ENCODE data around the gene UGT1A5. TPM values are rescaled to one million over a fixed set of nuclear protein-coding genes. Genes with fewer than 3 reads are reported as not detected.

UGT1A5 gene
- total and polyA plus RNA-seq, 2 experiments from 2014 or later, result not detected

GRCh38 chr2:233814056-233814835 lies 101.5 kb downstream of the UGT1A5 start:
- peaks cover 6% of the 10 kb centered on the region for H3K9me2 ChIP-seq (ENCODE audit: insufficient read depth)
- H3K4me3 ChIP-seq, result no peak overlapping the region
- H3K27ac ChIP-seq (ENCODE audit: low read depth), result no peak overlapping the region
- H3K4me1 ChIP-seq (ENCODE audit: insufficient read depth), result no peaks in the 10 kb centered on the region
- H3F3A ChIP-seq (replicated peaks; ENCODE audit: low read depth), result no peaks in the 10 kb centered on the region
- no peak overlapping the region for H3K4me2 ChIP-seq
- H3K27me3 ChIP-seq (ENCODE audit: insufficient read depth), result no peaks in the 10 kb centered on the region
- TF ChIP-seq ETS1 (IDR thresholded peaks at IDR 0.05) (0 out of 2 replicates have a peak, but pooled peaks have one; percentile 35), NANOG (IDR thresholded peaks at IDR 0.05; ENCODE audit: borderline replicate concordance) (no peak)
- H2AFZ ChIP-seq, result no peak overlapping the region
- H3K4me3 Mint-ChIP-seq, result no peak overlapping the region
- H3K27ac Mint-ChIP-seq, result no peak overlapping the region
- H3K27me3 Mint-ChIP-seq (ENCODE audit: insufficient read depth, low read depth, poor library complexity), result peaks cover 9% of the 10 kb centered on the region
- no peaks in the 10 kb centered on the region for H4K20me1 ChIP-seq (replicated peaks; ENCODE audit: insufficient read depth)
- no peaks in the 10 kb centered on the region for H3K36me3 Mint-ChIP-seq (ENCODE audit: low read depth)
- no peaks in the 10 kb centered on the region for H3K36me3 ChIP-seq (ENCODE audit: insufficient read depth)
- no peaks in the 10 kb centered on the region for H3K79me2 ChIP-seq (replicated peaks; ENCODE audit: insufficient read depth)
- H3K9me3 Mint-ChIP-seq, result peaks cover 5% of the 10 kb centered on the region; the same call in 2 of the 3 replicates
- H3K4me1 Mint-ChIP-seq, result no peaks in the 10 kb centered on the region
- peak; percentile 60 for DNase-seq (ENCODE audit: low spot score)
- ATAC-seq, result peak; percentile 88

GRCh38 chr2:233815861-233816260 lies 103.2 kb downstream of the UGT1A5 start:
- no peaks in the 10 kb centered on the region for H3K27me3 ChIP-seq (ENCODE audit: insufficient read depth)
- H3K4me3 Mint-ChIP-seq, result no peak overlapping the region
- H3F3A ChIP-seq (replicated peaks; ENCODE audit: low read depth), result no peaks in the 10 kb centered on the region
- TF ChIP-seq ZNF331 (CRISPR knock-in tag; IDR thresholded peaks at IDR 0.05; ENCODE audit: low read depth), result no peak
- no peak for TF ChIP-seq EZH2phosphoT487 (IDR thresholded peaks at IDR 0.05; ENCODE audit: unreplicated experiment)
- TF ChIP-seq, protein P1, sequence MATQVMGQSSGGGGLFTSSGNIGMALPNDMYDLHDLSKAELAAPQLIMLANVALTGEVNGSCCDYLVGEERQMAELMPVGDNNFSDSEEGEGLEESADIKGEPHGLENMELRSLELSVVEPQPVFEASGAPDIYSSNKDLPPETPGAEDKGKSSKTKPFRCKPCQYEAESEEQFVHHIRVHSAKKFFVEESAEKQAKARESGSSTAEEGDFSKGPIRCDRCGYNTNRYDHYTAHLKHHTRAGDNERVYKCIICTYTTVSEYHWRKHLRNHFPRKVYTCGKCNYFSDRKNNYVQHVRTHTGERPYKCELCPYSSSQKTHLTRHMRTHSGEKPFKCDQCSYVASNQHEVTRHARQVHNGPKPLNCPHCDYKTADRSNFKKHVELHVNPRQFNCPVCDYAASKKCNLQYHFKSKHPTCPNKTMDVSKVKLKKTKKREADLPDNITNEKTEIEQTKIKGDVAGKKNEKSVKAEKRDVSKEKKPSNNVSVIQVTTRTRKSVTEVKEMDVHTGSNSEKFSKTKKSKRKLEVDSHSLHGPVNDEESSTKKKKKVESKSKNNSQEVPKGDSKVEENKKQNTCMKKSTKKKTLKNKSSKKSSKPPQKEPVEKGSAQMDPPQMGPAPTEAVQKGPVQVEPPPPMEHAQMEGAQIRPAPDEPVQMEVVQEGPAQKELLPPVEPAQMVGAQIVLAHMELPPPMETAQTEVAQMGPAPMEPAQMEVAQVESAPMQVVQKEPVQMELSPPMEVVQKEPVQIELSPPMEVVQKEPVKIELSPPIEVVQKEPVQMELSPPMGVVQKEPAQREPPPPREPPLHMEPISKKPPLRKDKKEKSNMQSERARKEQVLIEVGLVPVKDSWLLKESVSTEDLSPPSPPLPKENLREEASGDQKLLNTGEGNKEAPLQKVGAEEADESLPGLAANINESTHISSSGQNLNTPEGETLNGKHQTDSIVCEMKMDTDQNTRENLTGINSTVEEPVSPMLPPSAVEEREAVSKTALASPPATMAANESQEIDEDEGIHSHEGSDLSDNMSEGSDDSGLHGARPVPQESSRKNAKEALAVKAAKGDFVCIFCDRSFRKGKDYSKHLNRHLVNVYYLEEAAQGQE (IDR thresholded peaks at IDR 0.05; ENCODE audit: unreplicated experiment), result no peak
- TF ChIP-seq ETS1 (IDR thresholded peaks at IDR 0.05), result no peak
- TF ChIP-seq EZH2 (IDR thresholded peaks at IDR 0.05; ENCODE audit: low read depth, unreplicated experiment), result no peak
- TF ChIP-seq ZNF114 (CRISPR knock-in tag; IDR thresholded peaks at IDR 0.05), result no peak
- TF ChIP-seq, protein P2, sequence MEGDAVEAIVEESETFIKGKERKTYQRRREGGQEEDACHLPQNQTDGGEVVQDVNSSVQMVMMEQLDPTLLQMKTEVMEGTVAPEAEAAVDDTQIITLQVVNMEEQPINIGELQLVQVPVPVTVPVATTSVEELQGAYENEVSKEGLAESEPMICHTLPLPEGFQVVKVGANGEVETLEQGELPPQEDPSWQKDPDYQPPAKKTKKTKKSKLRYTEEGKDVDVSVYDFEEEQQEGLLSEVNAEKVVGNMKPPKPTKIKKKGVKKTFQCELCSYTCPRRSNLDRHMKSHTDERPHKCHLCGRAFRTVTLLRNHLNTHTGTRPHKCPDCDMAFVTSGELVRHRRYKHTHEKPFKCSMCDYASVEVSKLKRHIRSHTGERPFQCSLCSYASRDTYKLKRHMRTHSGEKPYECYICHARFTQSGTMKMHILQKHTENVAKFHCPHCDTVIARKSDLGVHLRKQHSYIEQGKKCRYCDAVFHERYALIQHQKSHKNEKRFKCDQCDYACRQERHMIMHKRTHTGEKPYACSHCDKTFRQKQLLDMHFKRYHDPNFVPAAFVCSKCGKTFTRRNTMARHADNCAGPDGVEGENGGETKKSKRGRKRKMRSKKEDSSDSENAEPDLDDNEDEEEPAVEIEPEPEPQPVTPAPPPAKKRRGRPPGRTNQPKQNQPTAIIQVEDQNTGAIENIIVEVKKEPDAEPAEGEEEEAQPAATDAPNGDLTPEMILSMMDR (conservative IDR thresholded peaks at IDR 0.05; ENCODE audit: low read depth in 2 of 2), result no peak
- no peak for TF ChIP-seq POLR2AphosphoS5 (IDR thresholded peaks at IDR 0.05; ENCODE audit: low read depth)
- TF ChIP-seq CREB1 (CRISPR knock-in tag; IDR thresholded peaks at IDR 0.05; ENCODE audit: low read depth), result no peak
- TF ChIP-seq NANOG (IDR thresholded peaks at IDR 0.05; ENCODE audit: borderline replicate concordance), result no peak

More at GRCh38 chr2:233815861-233816260, 103.2 kb downstream of the UGT1A5 start:
- Histone ChIP-seq H3K4me3 (no peak overlapping the region), H4K20me1 (replicated peaks; ENCODE audit: insufficient read depth) (no peaks in the 10 kb centered on the region), H3K27ac (ENCODE audit: low read depth) (no peak overlapping the region), H3K79me2 (replicated peaks; ENCODE audit: insufficient read depth) (no peaks in the 10 kb centered on the region), H3K4me1 (ENCODE audit: insufficient read depth) (no peaks in the 10 kb centered on the region), H2AFZ (no peak overlapping the region), H3K4me2 (no peak overlapping the region), H3K9me2 (ENCODE audit: insufficient read depth) (peaks cover 6% of the 10 kb centered on the region), H3K36me3 (ENCODE audit: insufficient read depth) (no peaks in the 10 kb centered on the region)
- H3K27ac Mint-ChIP-seq, result no peak overlapping the region
- H3K9me3 Mint-ChIP-seq, result no peaks in the 10 kb centered on the region
- H3K27me3 Mint-ChIP-seq (ENCODE audit: insufficient read depth, low read depth, poor library complexity), result peaks cover 13% of the 10 kb centered on the region
- no peaks in the 10 kb centered on the region for H3K36me3 Mint-ChIP-seq (ENCODE audit: low read depth)
- DNase-seq (ENCODE audit: low spot score) (no peak), ATAC-seq (no peak)
- no peaks in the 10 kb centered on the region for H3K4me1 Mint-ChIP-seq

Data from GM23338 (cell line).